IMR-90 (cell line): ENCODE measurements around the gene INTS3. TPM values are rescaled to one million over a fixed set of nuclear protein-coding genes. Genes with fewer than 3 reads are reported as not detected.
A peak's percentile ranks its signal among the peaks of the same experiment; 100 is the strongest.
"Not testable (repeated sequence)": the region's sequence is repeated elsewhere in the genome, so short reads cannot be mapped to it uniquely, and the experiment has no call there.

ENCODE experiments used
- ATAC-seq: fragments of 200-7000 bp; cut with Tn5 transposase; 2 replicates; pipeline ENCODE4 v1.9.1; 2020; ENCODE audit warnings: low read depth, mild to moderate bottlenecking, moderate library complexity
- BruUV-seq: library from RNA; stranded (reverse); fragments of 400-500 nt; replicated peaks from 2 replicates; lab custom pipeline; 2021; lab: Mats Ljungman, UMichigan
- CTCF ChIA-PET: fragments of 300-600 bp; formaldehyde crosslinking; extraction: SDS; loops from one replicate; lab custom pipeline; 2021; ENCODE audit warnings: antibody characterized with exemption; lab: Yijun Ruan, JAX
- POLR2A ChIA-PET: fragments of 300-600 bp; sonication (Branson Sonifier 250); formaldehyde crosslinking; loops from one replicate; lab custom pipeline; 2022; ENCODE audit warnings: antibody characterized with exemption; ENCODE audit not compliant: unreplicated experiment; lab: Charles Lee
- DNase-seq: peaks from one replicate; pipeline ENCODE4 v3.0.0; 2013
- H2AFZ ChIP-seq: replicated peaks from 2 replicates; pipeline ENCODE3; 2013; ENCODE audit warnings: low read length, mild to moderate bottlenecking; ENCODE audit not compliant: poor library complexity
- H2AK5ac ChIP-seq: 2 replicates; pipeline ENCODE4 v1.6.1; 2013; ENCODE audit warnings: low read depth, low read length, inconsistent platforms
- H2AK9ac ChIP-seq: replicated peaks from 2 replicates; pipeline ENCODE3; 2013; ENCODE audit warnings: mild to moderate bottlenecking, low read depth, low read length, moderate library complexity; ENCODE audit not compliant: poor library complexity
- H2BK120ac ChIP-seq: 2 replicates; pipeline ENCODE4 v1.6.1; 2013; ENCODE audit warnings: low read depth, low read length, inconsistent platforms
- H2BK15ac ChIP-seq: 3 replicates; pipeline ENCODE4 v1.6.1; 2013; ENCODE audit warnings: low read depth, low read length, inconsistent platforms
- H2BK20ac ChIP-seq: 2 replicates; pipeline ENCODE4 v1.6.1; 2013; ENCODE audit warnings: low read depth, mild to moderate bottlenecking, inconsistent platforms, low read length, moderate library complexity
- H2BK5ac ChIP-seq: 2 replicates; pipeline ENCODE4 v1.6.1; 2013; ENCODE audit warnings: mild to moderate bottlenecking, low read depth, low read length, inconsistent platforms; ENCODE audit not compliant: poor library complexity, severe bottlenecking
- H3K14ac ChIP-seq: replicated peaks from 2 replicates; pipeline ENCODE4 v1.6.1; 2013; ENCODE audit warnings: low read depth, low read length, inconsistent platforms
- H3K18ac ChIP-seq: 2 replicates; pipeline ENCODE4 v1.6.1; 2013; ENCODE audit warnings: low read depth, low read length, control low read depth
- H3K23ac ChIP-seq: 2 replicates; pipeline ENCODE4 v1.6.1; 2013; ENCODE audit warnings: low read depth, low read length, inconsistent platforms
- H3K27ac ChIP-seq: 2 replicates; pipeline ENCODE4 v1.5.1; 2013; ENCODE audit warnings: mild to moderate bottlenecking, control low read depth, low read length; ENCODE audit not compliant: insufficient read depth
- H3K27me3 ChIP-seq: 2 replicates; pipeline ENCODE4 v1.6.1; 2013; ENCODE audit warnings: low read length; ENCODE audit not compliant: control insufficient read depth, insufficient read depth
- H3K36me3 ChIP-seq: 2 replicates; pipeline ENCODE4 v1.6.1; 2013; ENCODE audit warnings: low read length, mixed read lengths; ENCODE audit not compliant: control insufficient read depth, insufficient read depth
- H3K4ac ChIP-seq: 2 replicates; pipeline ENCODE4 v1.6.1; 2013; ENCODE audit warnings: low read depth, low read length, inconsistent platforms
- H3K4me1 ChIP-seq: 2 replicates; pipeline ENCODE4 v1.6.1; 2013; ENCODE audit warnings: low read length, mixed read lengths; ENCODE audit not compliant: control insufficient read depth, insufficient read depth
- H3K4me2 ChIP-seq: 2 replicates; pipeline ENCODE4 v1.6.1; 2013; ENCODE audit warnings: low read depth, mild to moderate bottlenecking, control low read depth, low read length, moderate library complexity
- H3K4me3 ChIP-seq: 2 replicates; pipeline ENCODE4 v1.5.1; 2013; ENCODE audit warnings: low read depth, mild to moderate bottlenecking, control low read depth, low read length, moderate library complexity; ENCODE audit not compliant: insufficient read depth
- H3K56ac ChIP-seq: 2 replicates; pipeline ENCODE4 v1.6.1; 2013; ENCODE audit warnings: low read length, inconsistent platforms; ENCODE audit not compliant: insufficient read depth; ENCODE audit errors: extremely low read depth
- H3K79me1 ChIP-seq, 2 experiments: 2 replicates each; pipeline ENCODE4 v1.6.1; 2013; ENCODE audit warnings: low read length in 2 of 2, inconsistent platforms in 1 of 2, low read depth in 1 of 2
- H3K9ac ChIP-seq: 2 replicates; pipeline ENCODE4 v1.6.1; 2013; ENCODE audit warnings: low read depth, low read length, control low read depth
- H3K9me1 ChIP-seq: 2 replicates; pipeline ENCODE4 v1.6.1; 2013; ENCODE audit warnings: low read length, inconsistent platforms; ENCODE audit not compliant: insufficient read depth
- H3K9me3 ChIP-seq: 2 replicates; pipeline ENCODE4 v1.6.1; 2013; ENCODE audit warnings: low read length; ENCODE audit not compliant: control insufficient read depth, insufficient read depth
- H4K20me1 ChIP-seq: 2 replicates; pipeline ENCODE4 v1.6.1; 2013; ENCODE audit warnings: low read length, inconsistent platforms; ENCODE audit not compliant: insufficient read depth
- H4K5ac ChIP-seq: 2 replicates; pipeline ENCODE4 v1.6.1; 2013; ENCODE audit warnings: mild to moderate bottlenecking, low read depth, low read length, control low read depth
- H4K8ac ChIP-seq, 2 experiments: 2 replicates each; pipeline ENCODE4 v1.6.1; 2013; ENCODE audit warnings: low read depth in 2 of 2, low read length in 2 of 2, control low read depth in 1 of 2, inconsistent platforms in 1 of 2
- H4K91ac ChIP-seq: 2 replicates; pipeline ENCODE4 v1.6.1; 2013; ENCODE audit warnings: low read depth, low read length, inconsistent platforms; ENCODE audit not compliant: insufficient read depth
- WGBS, 2 experiments: methylation state at CpG; one replicate each; pipeline versions ENCODE4 v1.1.5 to v1.1.7; 2013; ENCODE audit warnings: missing lambda C conversion rate in 2 of 2; ENCODE audit not compliant: insufficient read length in 1 of 2; ENCODE audit errors: extremely low coverage in 2 of 2; 5-methylcytosine and 5-hydroxymethylcytosine counted together
- dilution Hi-C: fragments of 300-500 bp; cut with HindIII; formaldehyde crosslinking; loops from one replicate; pipeline ENCODE4 v1.14.3; 2018; ENCODE audit warnings: low sequenced_read_pairs; ENCODE audit not compliant: unreplicated experiment
- in situ Hi-C: fragments of 300-500 bp; cut with MboI; formaldehyde crosslinking; loops from 3 replicates; pipeline ENCODE4 v1.14.3; 2019; ENCODE audit warnings: low sequenced_read_pairs, inconsistent platforms, mixed read lengths
- intact Hi-C: fragments of 100-400 bp; cut with micrococcal nuclease; formaldehyde crosslinking; loops from 2 replicates; pipeline ENCODE4 v1.10.0; 2022
- polyA plus RNA-seq, 3 experiments: library from polyadenylated mRNA; depleted of rRNA; stranded (reverse); fragments of >200 nt; gene quantifications; 2 replicates each; pipeline ENCODE4 v1.2.3, GENCODE V29; 2012; ENCODE audit warnings: low replicate concordance in 1 of 3
- total RNA-seq: library from RNA; depleted of rRNA; stranded (reverse); fragments of >200 nt; gene quantifications from 2 replicates; pipeline ENCODE4 v1.2.3, GENCODE V29; 2012

The INTS3 gene
- total and polyA plus RNA-seq, 2 of the 4 experiments (the other 2 are of a cell fraction): 33.5 to 59.4 TPM

DNA sequence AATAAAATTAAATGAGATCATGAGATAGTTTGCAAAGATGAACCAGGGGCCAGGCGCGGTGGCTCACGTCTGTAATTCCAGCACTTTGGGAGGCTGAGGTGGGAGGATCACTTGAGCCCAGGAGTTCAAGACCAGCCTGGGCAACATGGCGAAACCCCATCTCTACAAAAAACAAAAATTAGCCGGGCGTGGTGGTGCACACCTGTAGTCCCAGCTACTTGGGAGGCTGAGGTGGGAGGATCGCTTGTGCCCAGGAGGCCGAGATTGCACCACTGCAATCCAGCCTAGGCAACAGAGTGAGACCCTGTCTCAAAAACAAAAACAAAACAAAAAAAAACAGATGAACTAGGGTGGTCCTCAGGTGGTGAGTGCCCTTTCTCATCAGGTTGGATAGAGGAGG lies 54.8 kb downstream of the INTS3 start:
- H3K14ac ChIP-seq: peak overlapping the region; percentile 83
- H2AK5ac ChIP-seq: peak overlapping the region; percentile 90
- ATAC-seq, POLR2A ChIA-PET, dilution Hi-C loops, CTCF ChIA-PET, H3K36me3 ChIP-seq, H4K20me1 ChIP-seq, DNase-seq, intact Hi-C loops, H3K79me1 ChIP-seq, H3K9me3 ChIP-seq, H3K9me1 ChIP-seq, BruUV-seq, H3K27me3 ChIP-seq, in situ Hi-C loops, H3K4me1 ChIP-seq: not testable (repeated sequence)
- peak overlapping the region; percentile 70 for H3K18ac ChIP-seq
- peak overlapping the region; percentile 88 for H3K4ac ChIP-seq
- H2AFZ ChIP-seq: peak overlapping the region; percentile 45
- H4K91ac ChIP-seq: peak overlapping the region; percentile 77
- H2BK15ac ChIP-seq: peak overlapping the region; percentile 4; the same call in 1 of the 3 replicates
- H2AK9ac ChIP-seq: peak overlapping the region; percentile 91
- peak overlapping the region; percentile 88 for H3K9ac ChIP-seq
- peak overlapping the region; percentile 90 for H4K5ac ChIP-seq
- peak overlapping the region; percentile 95 for H3K27ac ChIP-seq
- peak overlapping the region; percentile 88 for H3K4me2 ChIP-seq
- H2BK20ac ChIP-seq: peak overlapping the region; percentile 5; the same call in 1 of the 2 replicates
- peak overlapping the region; percentile 94; the same call in 1 of the 2 replicates for H3K56ac ChIP-seq
- 100% methylated on average over 3 of the region's 8 CpGs; no CpG with 5 or more reads in 1 of the 2 experiments for WGBS, 2 experiments
- H2BK5ac ChIP-seq: peak overlapping the region; percentile 82
- peak overlapping the region; percentile 48 for H2BK120ac ChIP-seq
- peak overlapping the region; percentile 61 for H3K4me3 ChIP-seq
- peak overlapping the region; percentile 60 to 88 for H4K8ac ChIP-seq
- peak overlapping the region; percentile 66 for H3K23ac ChIP-seq
